IPS DF 6.9 (cell line): ENCODE data around the gene LRRN4CL.
"Not testable (repeated sequence)": the region's sequence is repeated elsewhere in the genome, so short reads cannot be mapped to it uniquely, and the experiment has no call there.

Source experiments
- DNase-seq: peaks from one replicate; pipeline ENCODE4 v3.0.0-alpha.2; 2013; ENCODE audit warnings: low read depth, low spot score
- H3K27ac ChIP-seq: one replicate; pipeline ENCODE4 v1.5.1; 2013; ENCODE audit warnings: low read length, control low read depth
- H3K27me3 ChIP-seq: 2 replicates; pipeline ENCODE4 v1.6.1; 2013; ENCODE audit warnings: mild to moderate bottlenecking, low read length; ENCODE audit not compliant: control insufficient read depth, insufficient read depth
- H3K36me3 ChIP-seq: 2 replicates; pipeline ENCODE4 v1.6.1; 2013; ENCODE audit warnings: low read length; ENCODE audit not compliant: control insufficient read depth, insufficient read depth
- H3K4me1 ChIP-seq: 2 replicates; pipeline ENCODE4 v1.6.1; 2013; ENCODE audit warnings: low read length; ENCODE audit not compliant: control insufficient read depth, insufficient read depth
- H3K4me3 ChIP-seq: 2 replicates; pipeline ENCODE4 v1.5.1; 2013; ENCODE audit warnings: mild to moderate bottlenecking, low read length
- H3K9me3 ChIP-seq: 2 replicates; pipeline ENCODE4 v1.6.1; 2013; ENCODE audit warnings: low read length, inconsistent platforms; ENCODE audit not compliant: control insufficient read depth, insufficient read depth
- WGBS: extraction: QIAGEN DNeasy Blood & Tissue Kit; methylation state at CpG from one replicate; pipeline ENCODE4 v1.1.7; 2013; ENCODE audit warnings: mixed read lengths, missing lambda C conversion rate; ENCODE audit not compliant: insufficient read length, insufficient coverage; 5-methylcytosine and 5-hydroxymethylcytosine counted together

The LRRN4CL gene

DNA sequence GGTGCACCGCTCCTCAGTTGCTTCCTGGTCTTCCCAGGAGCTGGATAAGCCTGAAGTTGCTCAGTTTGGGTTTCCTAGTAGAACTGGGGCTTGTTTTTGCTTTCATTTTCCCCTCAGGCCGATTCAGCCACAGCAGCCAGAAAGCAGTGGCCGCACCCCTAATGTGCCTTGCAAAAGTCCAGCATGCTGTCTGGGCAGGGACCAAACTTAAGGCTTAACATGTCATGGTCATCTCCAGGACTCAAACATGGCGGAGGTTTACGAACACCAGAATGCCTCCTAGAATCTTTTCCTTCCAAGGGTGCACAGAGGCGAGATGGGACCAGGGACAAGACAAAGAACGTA is 20.6 kb upstream of the LRRN4CL start:
- Histone ChIP-seq H3K27ac (peak overlapping the region; percentile 11), H3K9me3 (no peaks in the 10 kb centered on the region), H3K36me3 (peaks cover 9% of the 10 kb centered on the region; the same call in 1 of the 2 replicates), H3K4me3 (peak overlapping the region; percentile 50; the same call in 1 of the 2 replicates), H3K4me1 (no peaks in the 10 kb centered on the region; the same call in 1 of the 2 replicates), H3K27me3 (no peaks in the 10 kb centered on the region)
- no CpG with 5 or more reads among the region's 7 CpGs for WGBS
- no peak for DNase-seq

DNA sequence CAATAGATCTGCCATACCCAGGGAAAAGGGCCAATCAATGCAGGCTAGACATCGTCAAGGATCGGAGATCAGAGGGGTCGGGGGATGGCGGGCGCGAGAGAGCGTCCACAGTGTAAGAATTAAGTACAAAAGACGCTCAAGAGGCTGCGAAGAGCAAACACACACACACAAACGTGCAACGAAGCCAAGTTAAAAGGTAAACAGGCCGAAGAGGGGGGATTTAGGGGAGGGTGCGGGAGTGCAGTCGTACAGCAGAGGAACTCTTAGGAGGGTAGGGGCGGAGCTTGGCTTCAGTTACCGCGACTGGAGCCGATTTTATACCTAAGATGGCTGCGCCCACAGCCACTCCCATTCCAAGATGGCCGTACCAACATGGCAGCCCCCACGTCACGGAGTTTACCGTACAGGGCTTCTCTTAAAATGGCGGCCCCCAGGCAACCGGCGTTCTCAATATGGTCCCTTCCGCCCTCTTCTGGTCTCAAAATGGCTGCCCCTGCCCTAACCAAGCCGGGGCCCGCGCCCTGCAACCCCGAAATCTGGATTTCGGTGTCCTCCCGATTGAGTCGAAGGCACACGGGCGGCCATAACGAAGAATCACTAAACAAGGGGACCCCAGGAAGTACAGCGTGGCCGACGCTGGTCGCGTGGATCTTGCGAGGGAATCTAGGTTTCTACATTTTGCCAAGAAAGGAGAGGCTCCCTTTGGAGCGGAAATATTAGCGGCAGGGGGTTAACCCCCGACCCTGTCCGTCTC is 20.1 kb upstream of the LRRN4CL start:
- Histone ChIP-seq H3K36me3 (peaks cover 5% of the 10 kb centered on the region; the same call in 1 of the 2 replicates), H3K4me3 (peak overlapping the region; percentile 76; the same call in 1 of the 2 replicates)

DNA sequence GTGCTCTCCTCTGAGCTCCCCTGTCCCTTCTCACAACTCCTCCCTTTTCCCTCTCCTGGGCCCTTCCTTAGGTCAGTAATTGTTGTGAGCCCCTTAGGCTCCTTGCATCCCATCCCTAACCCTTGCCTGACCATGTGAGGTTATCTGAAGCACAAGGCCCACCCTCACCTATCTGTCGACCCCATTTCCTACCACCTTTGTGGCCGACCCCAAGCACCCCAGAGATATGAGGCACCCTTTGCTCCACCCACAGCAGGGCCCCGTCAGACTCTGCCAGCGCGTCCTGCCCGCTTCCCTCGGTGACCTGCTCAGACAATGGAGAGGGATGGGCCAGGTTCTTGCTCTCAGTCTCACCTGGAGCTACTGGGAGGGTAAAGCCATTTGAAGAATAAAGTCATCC is 19.5 kb upstream of the LRRN4CL start:
- Histone ChIP-seq H3K4me1 (no peaks in the 10 kb centered on the region; the same call in 1 of the 2 replicates), H3K9me3 (no peaks in the 10 kb centered on the region), H3K36me3 (peaks cover 2% of the 10 kb centered on the region; the same call in 1 of the 2 replicates), H3K27me3 (no peaks in the 10 kb centered on the region), H3K27ac (no peak overlapping the region), H3K4me3 (peak overlapping the region; percentile 76; the same call in 1 of the 2 replicates)
- DNase-seq = no peak
- no CpG with 5 or more reads among the region's 7 CpGs for WGBS

More for the DNA sequence above, 20.1 kb upstream of the LRRN4CL start:
- H3K4me1 ChIP-seq = no peaks in the 10 kb centered on the region; the same call in 1 of the 2 replicates
- no peaks in the 10 kb centered on the region for H3K27me3 ChIP-seq
- peak; percentile 97 for DNase-seq
- WGBS = no CpG with 5 or more reads among the region's 47 CpGs
- H3K27ac ChIP-seq = peak overlapping the region; percentile 11
- H3K9me3 ChIP-seq = no peaks in the 10 kb centered on the region

DNA sequence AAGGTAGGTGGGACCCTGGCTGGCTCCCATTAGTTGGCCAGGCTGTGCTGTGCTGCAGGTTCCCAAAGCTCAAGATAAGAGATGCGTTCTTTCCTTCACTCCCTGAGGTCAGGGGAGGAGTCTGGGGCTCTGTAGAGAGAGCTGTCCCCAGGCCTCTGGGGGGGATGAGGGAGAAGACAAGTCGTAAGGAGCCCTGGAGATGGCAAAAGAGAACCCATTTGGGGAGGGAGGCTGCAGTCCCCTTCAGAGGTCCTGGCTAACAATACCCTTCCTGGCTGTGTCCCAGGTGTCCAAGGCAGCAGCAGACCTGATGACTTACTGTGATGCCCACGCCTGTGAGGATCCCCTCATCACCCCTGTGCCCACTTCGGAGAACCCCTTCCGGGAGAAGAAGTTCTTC is 19.1 kb upstream of the LRRN4CL start:
- H3K36me3 ChIP-seq = peaks cover 2% of the 10 kb centered on the region; the same call in 1 of the 2 replicates
- DNase-seq = no peak
- no CpG with 5 or more reads among the region's 5 CpGs for WGBS
- no peaks in the 10 kb centered on the region for H3K27me3 ChIP-seq
- H3K9me3 ChIP-seq = no peaks in the 10 kb centered on the region
- no peak overlapping the region for H3K27ac ChIP-seq
- H3K4me1 ChIP-seq = no peaks in the 10 kb centered on the region; the same call in 1 of the 2 replicates
- no peak overlapping the region; the same call in 1 of the 2 replicates for H3K4me3 ChIP-seq

DNA sequence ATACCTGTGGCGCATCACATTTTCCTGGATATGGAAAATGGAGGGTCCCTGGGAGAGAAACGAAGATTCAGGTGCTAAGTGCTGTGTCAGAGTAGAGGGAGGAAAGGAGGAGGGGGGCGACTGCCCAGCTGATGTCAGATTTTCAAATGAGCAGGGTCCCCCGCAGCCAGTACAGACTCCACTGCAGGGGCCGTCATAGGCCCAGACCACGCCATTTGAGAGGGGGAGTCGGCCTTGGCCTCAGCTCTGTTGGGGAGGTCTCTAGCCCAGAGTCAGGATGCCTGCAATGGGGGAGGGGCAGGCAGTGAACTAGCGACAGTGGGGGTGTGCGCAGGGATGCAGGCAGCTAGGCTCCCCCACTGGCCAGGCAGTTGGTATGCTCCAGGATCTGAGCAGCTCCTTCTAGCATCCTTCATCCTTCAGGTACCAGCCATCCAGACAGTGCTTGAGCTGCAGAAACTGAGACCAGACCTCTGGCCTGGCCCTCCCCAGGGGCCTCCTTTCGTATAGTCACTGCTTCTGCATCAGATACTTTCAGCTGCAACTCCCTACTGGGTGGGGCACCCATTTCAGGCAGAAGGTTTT is 18.0 kb upstream of the LRRN4CL start, which contains the start of the genes BSCL2 and GNG3:
Gene BSCL2 (minus strand): TSS at position 148 of the 585 bp plus-strand sequence. CDS start 229 bp downstream, outside the sequence.
Gene GNG3 (plus strand): TSS at position 400 of the 585 bp plus-strand sequence. CDS start 620 bp downstream, outside the sequence.
- WGBS = no CpG with 5 or more reads among the region's 10 CpGs
- no peaks in the 10 kb centered on the region for H3K27me3 ChIP-seq
- H3K4me1 ChIP-seq = no peaks in the 10 kb centered on the region; the same call in 1 of the 2 replicates
- no peak within 1 kb of the TSS for H3K27ac ChIP-seq
- H3K9me3 ChIP-seq = no peaks in the 10 kb centered on the region
- peak; percentile 95 for DNase-seq
- peaks cover 2% of the 10 kb centered on the region; the same call in 1 of the 2 replicates for H3K36me3 ChIP-seq
- H3K4me3 ChIP-seq = peak within 1 kb of the TSS; percentile 70; the same call in 1 of the 2 replicates

DNA sequence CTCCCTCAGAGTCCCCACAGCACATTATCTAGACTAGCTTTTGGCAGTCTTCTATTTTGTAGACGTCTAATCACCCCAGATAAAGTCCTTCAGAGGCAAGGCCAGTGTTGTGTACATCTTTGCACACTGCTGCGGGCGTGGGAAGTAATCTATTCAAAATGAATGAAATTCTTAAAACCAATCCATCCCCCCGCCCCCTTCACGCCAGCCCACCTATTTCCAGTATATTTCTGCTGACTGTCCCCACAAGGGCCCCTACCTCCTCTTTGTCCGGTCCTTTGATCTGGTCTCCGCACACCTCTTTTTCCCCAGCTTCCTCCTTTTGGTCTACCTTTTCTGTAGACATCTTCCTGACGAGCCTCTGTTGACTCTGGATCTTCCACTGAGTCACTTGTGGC is 17.5 kb upstream of the LRRN4CL start:
- no peaks in the 10 kb centered on the region for H3K27me3 ChIP-seq
- no peak for DNase-seq
- no CpG with 5 or more reads among the region's 8 CpGs for WGBS
- H3K4me1 ChIP-seq = no peaks in the 10 kb centered on the region; the same call in 1 of the 2 replicates
- no peaks in the 10 kb centered on the region for H3K9me3 ChIP-seq
- H3K27ac ChIP-seq = no peak overlapping the region
- peak overlapping the region; percentile 70; the same call in 1 of the 2 replicates for H3K4me3 ChIP-seq
- H3K36me3 ChIP-seq = no peaks in the 10 kb centered on the region

DNA sequence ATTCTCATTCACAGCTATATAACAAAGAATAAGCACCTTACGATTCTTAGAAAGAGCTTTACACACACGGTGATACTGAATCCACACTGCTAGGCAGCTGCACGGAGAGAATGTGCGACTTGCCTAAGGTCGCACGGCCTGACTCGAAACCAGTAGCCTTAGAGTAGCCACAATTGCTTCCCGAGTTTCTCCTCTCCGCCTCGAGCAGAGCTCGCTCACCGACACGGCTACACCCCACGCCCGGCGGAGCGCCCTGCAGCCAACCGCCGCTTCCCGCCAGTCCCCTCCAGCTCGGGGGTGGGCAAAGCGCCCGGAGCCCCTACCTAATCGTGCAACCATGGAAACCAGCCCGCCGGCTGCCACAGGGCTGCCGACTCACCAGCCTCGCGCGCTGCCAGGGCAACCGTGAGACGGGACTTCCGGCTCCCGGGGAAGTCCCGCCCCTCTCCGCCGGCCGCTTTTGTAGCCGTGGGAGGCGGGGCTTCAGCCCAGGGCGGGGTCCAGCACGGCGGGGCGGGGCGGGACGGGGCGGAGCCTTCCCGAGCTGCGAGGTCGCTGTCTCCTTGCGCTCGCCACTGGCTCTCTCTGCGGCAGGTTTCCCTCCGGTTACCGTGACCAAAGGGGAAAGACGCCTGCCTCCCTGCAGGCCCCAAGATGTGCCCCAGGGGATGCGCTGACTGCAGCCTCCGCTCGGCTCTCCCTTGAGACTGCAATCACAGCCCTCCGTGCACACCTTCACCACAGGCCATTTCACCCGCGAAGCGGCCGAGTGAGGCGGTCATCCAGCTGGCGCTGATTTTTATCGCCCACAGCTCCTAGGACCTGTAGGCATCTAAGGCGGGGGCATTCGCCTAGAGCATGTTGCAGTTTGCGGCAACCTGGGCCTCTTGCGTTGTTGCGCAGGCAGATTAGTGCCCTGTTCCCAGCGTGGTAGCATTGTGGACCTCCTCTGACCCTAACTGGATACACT is 16.8 kb upstream of the LRRN4CL start:
- WGBS = no CpG with 5 or more reads among the region's 73 CpGs
- Histone ChIP-seq H3K9me3 (no peaks in the 10 kb centered on the region), H3K36me3 (no peaks in the 10 kb centered on the region), H3K27ac (no peak overlapping the region), H3K4me3 (peak overlapping the region; percentile 70; the same call in 1 of the 2 replicates), H3K4me1 (no peaks in the 10 kb centered on the region; the same call in 1 of the 2 replicates), H3K27me3 (no peaks in the 10 kb centered on the region)
- DNase-seq = no peak

DNA sequence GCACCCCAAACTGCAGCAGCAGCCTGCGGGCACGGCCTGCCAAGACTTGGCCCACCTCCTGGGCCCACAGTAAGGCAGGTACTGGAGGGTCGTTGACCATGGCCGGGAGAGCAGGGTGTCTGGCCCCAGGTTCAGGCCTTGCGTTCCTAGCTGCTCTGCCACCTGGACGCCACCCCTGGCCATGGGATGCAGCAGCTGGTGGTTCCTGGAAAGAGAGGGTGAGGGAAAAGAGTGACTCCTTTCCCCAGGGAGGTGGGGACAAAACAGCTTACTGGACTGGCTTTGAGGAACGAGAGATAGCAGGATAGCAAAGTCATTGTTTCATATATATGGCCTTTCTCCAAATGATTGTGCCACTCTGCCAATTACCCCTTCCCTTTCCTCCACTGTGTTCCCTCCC is 16.1 kb upstream of the LRRN4CL start:
- Histone ChIP-seq H3K27me3 (no peaks in the 10 kb centered on the region), H3K27ac (no peak overlapping the region), H3K36me3 (no peaks in the 10 kb centered on the region), H3K9me3 (no peaks in the 10 kb centered on the region), H3K4me1 (no peaks in the 10 kb centered on the region; the same call in 1 of the 2 replicates), H3K4me3 (peak overlapping the region; percentile 57; the same call in 1 of the 2 replicates)
- no CpG with 5 or more reads among the region's 7 CpGs for WGBS
- DNase-seq = no peak

DNA sequence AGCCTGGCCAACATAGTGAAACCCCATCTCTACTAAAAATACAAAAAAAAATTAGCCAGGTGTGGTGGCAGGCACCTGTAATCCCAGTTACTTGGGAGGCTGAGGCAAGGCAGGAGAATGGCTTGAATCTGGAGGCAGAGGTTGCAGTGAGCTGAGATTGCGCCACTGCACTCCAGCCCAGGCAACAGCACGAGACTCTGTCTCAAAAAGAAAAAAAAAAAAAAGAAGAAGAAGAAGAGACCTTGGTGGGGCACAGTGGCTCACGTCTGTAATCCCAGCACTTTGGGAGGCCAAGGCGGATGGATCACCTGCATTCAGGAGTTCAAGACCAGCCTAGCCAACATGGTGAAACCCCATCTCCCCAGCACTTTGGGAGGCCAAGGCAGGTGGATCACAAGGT is 14.6 kb upstream of the LRRN4CL start:
- H3K27ac ChIP-seq, H3K27me3 ChIP-seq, H3K36me3 ChIP-seq, H3K9me3 ChIP-seq, DNase-seq, H3K4me3 ChIP-seq, H3K4me1 ChIP-seq: not testable (repeated sequence)
- WGBS = no CpG with 5 or more reads among the region's 4 CpGs
